T-helper 2 cell (primary cell): Measurements from ENCODE around the gene RHOBTB1.
"Not testable (repeated sequence)": the region's sequence is repeated elsewhere in the genome, so short reads cannot be mapped to it uniquely, and the experiment has no call there.

Experiments used
- DNase-seq, 5 experiments: peaks; one replicate each; pipeline versions ENCODE4 v3.0.0 to v3.0.0-alpha.2; 2012 to 2022

RHOBTB1 gene

DNA sequence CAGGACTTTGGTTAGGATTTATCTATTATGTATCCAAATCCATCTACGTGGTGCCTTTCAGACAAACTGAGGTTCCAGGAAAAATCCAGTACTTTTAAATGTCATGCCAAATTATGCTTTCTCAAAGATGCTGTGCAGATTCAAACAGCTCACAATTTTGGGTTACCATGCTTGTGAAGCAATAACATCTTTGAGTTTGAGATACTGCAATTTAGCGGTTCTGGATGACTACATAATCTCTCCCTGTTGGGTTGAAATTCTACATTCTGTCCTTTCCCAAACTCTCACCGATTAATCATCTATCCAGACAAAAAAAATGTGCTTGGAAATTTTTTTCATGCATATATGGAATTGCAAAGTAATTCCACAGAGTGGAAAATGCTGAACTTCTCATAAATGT, 3.5 kb downstream of the RHOBTB1 start:
- no peak for DNase-seq

DNA sequence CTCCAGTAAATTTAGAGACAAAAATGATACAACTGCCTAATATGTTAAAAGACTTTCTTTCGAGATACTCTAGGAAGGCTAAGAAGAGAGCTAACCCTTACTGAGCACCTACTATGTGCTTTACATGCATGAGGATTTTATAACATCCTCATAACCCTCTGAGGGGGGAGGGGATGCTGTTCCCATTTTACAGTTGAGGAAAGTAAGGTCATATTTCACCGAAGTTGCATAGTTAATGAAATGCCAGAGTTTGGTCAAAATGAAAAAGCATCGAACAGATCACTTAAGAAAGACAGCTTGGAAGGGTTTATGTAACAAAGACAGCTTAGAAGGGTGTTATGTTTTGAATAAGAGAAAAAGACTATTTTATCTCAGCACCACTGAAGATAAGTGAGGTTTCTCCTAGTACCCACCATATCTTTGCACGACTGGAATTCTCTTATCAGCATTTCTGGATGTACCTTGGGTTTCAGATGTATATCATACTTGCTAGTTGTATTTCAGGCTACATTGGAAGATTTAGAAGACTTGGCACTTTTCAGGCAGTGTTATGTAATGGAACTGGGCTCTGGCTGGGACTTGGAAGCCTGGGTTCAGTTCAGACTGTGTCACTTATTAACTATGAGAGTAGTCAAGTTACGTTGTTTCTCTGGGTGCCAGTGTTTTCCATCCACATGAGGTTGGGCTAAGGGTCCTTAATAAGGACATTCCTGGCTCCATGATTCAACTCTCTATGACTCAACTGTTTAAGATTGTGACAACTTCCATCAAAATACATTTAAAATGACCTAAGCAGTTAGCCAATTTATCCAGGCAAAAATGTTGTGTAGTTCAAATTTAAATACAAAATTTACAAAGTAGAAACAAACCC, 6.0 kb downstream of the RHOBTB1 start:
- no peak for DNase-seq

DNA sequence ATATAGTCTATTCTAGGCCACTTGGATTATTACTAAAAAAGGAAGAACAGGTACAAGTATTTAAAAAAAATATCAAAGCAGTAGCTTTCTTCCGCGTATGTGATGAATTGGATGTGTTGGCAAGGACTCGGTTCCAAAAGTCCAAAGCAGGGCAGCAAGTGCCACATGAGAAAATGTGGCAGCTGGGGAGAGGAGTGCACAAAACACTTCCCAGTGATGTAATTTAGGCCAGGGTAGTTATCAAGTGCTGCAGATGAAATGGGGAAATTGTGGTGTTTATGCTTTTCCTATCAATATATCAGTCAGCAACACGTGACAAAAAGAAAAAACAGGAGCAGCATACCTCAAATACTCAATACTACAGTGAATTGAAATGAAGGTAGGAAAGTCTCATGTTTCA, 7.0 kb downstream of the RHOBTB1 start:
- no peak for DNase-seq

GRCh38 chr10:60934215-60935175, 9.5 kb downstream of the RHOBTB1 start:
- no peak for DNase-seq

DNA sequence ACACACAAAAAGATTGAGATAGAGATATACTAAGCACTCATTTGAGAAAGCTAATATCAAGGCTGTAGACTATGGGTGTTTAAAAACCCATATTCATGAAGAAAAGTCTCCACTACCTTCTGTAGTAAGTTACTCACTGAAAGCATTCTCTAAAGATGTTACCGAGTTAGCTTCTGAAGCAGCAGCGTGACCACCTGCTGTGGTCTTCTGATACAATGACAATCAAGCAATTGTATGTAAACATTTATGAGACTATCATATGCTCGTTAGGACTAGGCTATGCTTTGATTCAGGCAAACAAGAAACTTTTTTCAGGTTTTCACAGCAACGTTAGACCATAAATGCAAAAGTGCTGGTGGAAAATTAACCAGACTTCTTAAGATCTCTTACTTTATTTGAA, 11.2 kb downstream of the RHOBTB1 start:
- no peak for DNase-seq

- DNase-seq: no peak
These were observed 13.7 kb downstream of the RHOBTB1 start for GRCh38 chr10:60930237-60930636.

DNA sequence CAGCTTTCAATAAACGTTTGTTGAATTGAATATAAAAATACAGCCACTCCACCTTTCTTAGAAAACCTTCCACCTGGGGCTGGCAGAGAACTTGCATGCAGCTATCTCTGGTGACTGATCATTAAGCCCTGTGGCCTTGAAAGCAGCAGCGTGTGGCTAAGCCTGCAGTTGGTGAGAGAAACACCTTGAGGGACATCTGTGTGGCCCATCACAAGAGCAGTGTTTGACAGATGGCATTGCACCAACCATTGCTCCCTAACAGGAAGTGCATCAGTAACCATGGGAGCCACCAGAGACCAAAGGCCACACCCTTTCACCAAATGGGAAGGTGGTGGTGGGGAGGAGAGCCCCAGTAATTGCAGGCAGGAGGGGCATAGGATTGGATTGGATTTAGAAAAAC, 22.4 kb downstream of the RHOBTB1 start:
- peak in 1 of 5 experiments; percentile 10 for DNase-seq

GRCh38 chr10:60920479-60920878, 23.5 kb downstream of the RHOBTB1 start:
- DNase-seq: peak in 1 of 5 experiments; percentile 62

GRCh38 chr10:60919551-60919950, 24.4 kb downstream of the RHOBTB1 start:
- peak in 1 of 5 experiments; percentile 30 for DNase-seq

DNA sequence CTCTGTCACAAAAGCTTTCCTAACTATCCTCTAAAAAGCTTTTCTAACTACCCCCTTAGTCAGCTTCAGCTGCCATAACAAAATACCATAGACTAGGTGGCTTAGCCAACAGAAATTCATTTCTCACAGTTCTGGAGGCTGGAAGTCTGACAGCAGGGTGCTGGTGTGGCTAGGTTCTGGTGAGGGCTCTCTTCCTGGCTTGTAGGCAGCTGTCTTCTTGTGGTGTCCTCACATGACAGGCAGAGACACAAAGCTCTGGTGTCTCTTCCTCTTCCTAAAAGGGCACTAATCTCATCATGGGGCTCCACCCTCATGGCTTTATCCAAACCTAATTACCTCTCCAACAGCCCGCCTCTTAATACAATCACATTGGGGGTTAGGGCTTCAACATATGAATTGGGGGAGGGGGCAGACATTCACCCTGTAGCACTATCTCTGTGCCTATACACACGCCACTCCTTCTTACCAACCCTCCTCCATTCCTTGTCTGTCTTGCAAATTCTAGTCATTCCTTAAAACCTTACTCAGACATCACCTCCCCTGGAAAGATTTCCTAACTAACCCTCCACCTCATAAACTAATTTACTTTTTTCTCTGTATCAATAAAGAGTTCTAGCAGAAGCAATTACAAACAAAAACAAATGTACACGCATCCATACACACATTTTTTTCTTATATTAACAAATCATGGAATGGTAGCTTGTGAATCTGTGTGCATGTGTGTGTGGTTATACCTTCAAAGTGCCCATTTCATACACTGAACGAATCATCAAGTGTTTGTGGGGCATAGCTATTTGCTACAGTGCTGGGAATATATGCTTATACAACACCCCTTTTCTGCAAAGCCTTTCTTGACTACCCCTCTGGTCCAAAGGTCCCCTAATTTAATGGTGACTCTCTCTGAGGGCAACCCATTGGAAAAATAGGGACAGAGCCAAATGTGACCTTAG, 26.4 kb downstream of the RHOBTB1 start:
- DNase-seq: no peak

- DNase-seq: no peak
These were observed 28.0 kb downstream of the RHOBTB1 start for GRCh38 chr10:60916025-60916424.

DNA sequence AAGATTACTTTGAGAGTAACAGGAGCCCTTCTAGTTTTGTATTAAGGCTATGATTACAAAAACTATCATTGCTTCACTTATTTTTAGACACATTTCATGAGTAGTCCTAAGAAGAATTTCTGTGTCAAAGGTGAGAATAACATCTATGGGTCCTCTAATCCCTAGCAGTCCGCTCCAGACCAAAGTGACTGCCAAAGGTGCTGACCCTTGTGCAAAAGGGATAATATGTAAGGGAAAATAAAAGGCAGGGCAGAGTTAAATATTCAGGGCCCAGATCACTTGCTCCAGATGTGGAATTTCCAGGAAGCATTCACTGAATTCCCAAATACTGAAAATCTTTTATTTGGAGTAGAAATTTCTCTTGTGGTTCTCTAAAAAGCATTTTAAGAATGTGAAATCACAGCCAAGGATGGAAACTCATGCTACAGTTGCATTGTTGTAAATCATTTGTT, 29.3 kb downstream of the RHOBTB1 start:
- no peak for DNase-seq

- no peak for DNase-seq
These were observed 30.3 kb downstream of the RHOBTB1 start for GRCh38 chr10:60913657-60914056.

DNA sequence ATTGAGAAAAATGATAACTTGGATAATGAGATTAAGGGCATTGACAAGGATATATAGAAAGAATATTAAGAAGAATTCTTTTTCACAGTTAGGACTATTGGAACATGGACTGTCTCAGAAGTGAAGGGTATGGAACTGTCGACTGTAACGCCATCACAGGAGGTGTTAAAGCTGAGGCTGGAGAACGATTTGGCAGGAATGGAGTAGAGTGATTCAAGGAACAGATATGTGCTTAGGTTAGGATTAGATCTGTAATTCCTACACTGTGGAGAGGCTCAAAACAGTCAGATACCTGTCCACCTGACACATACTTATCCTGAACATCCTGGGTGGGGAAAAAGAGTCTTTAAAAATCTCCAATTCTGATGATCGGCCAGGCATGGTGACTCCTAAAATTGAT, 30.9 kb downstream of the RHOBTB1 start:
- no peak for DNase-seq

- DNase-seq: no peak
These were observed 32.3 kb downstream of the RHOBTB1 start for GRCh38 chr10:60911715-60912114.

GRCh38 chr10:60911216-60911615, 32.8 kb downstream of the RHOBTB1 start:
- DNase-seq: no peak

DNA sequence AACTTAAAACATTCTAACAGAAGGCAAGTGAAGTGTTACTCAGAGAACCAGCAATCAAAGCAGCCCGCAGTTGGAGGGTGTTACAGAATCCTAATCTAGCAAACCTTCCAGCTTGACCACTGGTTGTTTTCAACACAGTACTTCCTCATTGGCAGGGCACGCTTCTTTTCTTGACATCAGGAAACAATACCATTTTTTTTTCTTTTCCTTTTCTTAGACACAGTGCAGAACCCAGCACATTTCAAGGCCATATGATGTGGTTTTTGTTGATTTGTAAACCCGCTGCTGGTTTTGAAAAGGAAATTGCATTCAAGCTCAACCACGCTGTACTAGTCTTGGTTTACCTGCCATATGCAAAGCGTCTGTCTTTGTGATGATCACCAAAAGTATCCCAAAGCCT, 33.4 kb downstream of the RHOBTB1 start:
- peak in 1 of 5 experiments; percentile 60 for DNase-seq

GRCh38 chr10:60908896-60909295, 35.1 kb downstream of the RHOBTB1 start:
- no peak for DNase-seq

DNA sequence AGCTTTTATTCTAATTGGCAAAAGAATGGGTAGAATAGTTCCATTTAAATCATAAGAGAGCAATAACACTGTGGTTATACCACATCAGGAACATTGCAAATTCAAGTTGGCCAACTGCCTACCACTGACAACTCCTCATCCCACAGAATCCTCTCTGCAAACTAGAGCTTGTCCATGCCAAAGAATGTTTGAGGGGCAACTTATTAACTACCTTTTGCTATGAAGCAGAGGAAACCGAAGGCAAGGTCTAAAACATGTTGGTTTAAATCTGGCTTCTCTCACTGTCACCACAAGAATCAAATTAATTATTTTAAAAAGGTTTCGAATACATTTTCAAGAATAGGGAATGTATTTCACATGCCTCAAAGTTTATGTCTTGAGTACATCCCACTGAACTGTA, 36.0 kb downstream of the RHOBTB1 start:
- DNase-seq: no peak

DNA sequence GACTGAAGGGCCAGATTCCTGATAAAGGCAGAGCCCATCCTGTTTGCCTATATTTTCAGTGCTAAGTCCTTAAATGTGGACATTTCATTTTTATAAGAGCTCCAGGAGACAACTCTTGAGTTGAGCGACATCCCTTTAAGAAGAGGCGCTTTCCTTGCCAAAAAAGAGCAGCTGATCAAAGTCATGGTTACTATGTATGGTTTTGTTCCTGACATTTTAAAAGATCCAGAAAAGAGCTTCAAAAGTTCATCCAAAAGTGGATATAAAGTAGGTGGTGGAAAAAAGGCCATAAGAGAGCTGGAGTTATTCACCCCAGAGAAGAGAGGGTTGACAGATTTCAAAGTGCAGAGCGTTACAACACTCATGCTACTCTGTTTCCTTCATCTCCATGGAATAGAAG, 36.7 kb downstream of the RHOBTB1 start:
- no peak for DNase-seq

- not testable (repeated sequence) for DNase-seq
These were observed 37.2 kb downstream of the RHOBTB1 start for GRCh38 chr10:60906825-60907224.

- no peak for DNase-seq
These were observed 37.6 kb downstream of the RHOBTB1 start for GRCh38 chr10:60906411-60906810.
